ENCODE results near the gene CHEK1. TPM values are rescaled to one million over a fixed set of nuclear protein-coding genes. Genes with fewer than 3 reads are reported as not detected.
A peak's percentile ranks its signal among the peaks of the same experiment; 100 is the strongest.

Gene CHEK1
- total and polyA plus RNA-seq, 2 of the 8 experiments (the other 6 are each of a cell fraction or from before 2014, with no cell fraction given) = 37.7 to 133 TPM

- TF ChIP-seq CTCF (IDR thresholded peaks at IDR 0.05; ENCODE audit: control extremely low read depth in 1 of 3, insufficient read depth in 1 of 3, low read depth in 1 of 3, low read length in 3 of 3) = peak in 2 of 3 experiments; percentile 4 to 49; a peak in 2 of 4 replicates
These were observed 1.5 kb downstream of the CHEK1 start (continued) for GRCh38 chr11:125626288-125626950.
